ENCODE results near the gene MARK2.

The MARK2 gene

GRCh38 chr11:63829823-63830489, 9.0 kb upstream of the MARK2 start:
- no peak for DNase-seq (ENCODE audit: low spot score)

GRCh38 chr11:63831326-63831725, 7.6 kb upstream of the MARK2 start:
- DNase-seq (ENCODE audit: low spot score): no peak

- DNase-seq (ENCODE audit: low spot score): no peak
Observed at GRCh38 chr11:63832336-63832735, 6.6 kb upstream of the MARK2 start.

GRCh38 chr11:63833048-63833447, 5.9 kb upstream of the MARK2 start:
- no peak for DNase-seq (ENCODE audit: low spot score)

- no peak for DNase-seq (ENCODE audit: low spot score)
Observed at GRCh38 chr11:63834535-63835157, 4.3 kb upstream of the MARK2 start.

DNA sequence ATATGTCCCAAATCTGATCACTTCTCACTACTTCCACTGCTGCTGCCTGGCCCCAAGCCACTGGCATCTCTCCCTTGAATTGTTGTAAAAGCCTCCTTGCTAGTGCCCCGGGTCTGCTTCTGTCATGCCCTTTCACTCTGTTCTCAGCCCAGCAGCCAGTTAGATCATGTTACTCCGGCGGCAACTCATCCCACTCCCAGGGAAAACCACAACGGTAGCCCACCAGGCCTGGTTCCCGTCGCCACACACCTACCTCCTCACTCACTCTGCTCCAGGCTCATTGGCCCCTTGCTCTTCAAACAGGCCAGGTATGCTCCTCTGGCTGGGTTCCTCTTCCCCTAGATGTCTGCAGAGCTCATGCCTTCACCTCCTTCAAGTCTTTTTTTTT, 3.8 kb upstream of the MARK2 start:
- DNase-seq (ENCODE audit: low spot score): no peak

DNA sequence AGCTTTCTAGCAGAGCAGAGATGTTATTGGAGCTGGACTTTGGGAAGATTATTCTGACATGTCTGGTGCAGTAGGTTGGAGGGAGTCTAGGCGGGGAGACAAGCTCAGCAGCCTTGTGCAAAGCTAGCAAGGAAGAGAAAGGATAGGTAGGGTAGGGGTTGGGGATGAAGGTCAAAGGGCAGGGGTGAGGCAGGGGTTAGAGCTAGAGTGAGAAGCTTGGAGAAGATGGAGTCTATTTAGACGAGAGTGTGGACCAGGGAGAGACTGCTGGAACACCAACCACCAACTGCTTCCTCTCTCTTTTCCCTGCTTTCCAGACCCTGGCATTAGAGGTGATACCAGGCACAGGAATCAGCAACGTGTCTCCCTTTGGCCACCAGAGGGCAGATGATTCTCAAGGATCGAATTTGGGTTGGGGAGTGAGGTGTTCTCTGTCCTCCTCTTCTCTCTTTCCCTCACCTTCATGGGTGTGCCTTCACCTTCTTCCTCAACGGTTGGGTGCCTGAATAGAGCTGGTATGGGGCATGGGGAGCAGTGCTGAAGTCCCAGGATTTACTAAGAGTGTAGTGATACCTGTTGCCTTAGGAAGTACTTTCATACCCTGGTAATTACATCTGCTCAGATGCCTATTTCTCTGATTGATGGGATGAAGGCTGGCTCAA, 1.8 kb upstream of the MARK2 start:
- peak; percentile 79 for DNase-seq (ENCODE audit: low spot score)

DNA sequence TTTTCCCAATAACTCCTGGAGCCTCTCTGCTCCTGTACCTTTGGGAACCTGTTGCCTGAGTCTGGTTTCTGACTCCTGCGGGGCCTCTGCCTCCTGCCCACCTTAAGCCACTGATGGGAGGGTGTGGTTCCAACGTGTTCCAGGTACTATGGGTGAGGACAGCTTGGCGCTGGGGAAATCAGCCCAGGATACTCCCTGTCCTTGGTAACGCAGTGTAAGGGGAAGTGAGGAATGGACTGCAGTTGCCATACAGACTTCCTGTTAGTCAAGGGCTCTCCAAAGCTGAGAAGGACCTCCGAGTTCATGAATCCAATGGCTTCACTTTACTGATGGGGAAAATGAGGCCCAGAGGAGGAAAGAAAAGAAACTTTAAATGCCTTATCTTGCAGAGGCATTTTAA, 1.2 kb upstream of the MARK2 start:
- DNase-seq (ENCODE audit: low spot score): no peak

DNA sequence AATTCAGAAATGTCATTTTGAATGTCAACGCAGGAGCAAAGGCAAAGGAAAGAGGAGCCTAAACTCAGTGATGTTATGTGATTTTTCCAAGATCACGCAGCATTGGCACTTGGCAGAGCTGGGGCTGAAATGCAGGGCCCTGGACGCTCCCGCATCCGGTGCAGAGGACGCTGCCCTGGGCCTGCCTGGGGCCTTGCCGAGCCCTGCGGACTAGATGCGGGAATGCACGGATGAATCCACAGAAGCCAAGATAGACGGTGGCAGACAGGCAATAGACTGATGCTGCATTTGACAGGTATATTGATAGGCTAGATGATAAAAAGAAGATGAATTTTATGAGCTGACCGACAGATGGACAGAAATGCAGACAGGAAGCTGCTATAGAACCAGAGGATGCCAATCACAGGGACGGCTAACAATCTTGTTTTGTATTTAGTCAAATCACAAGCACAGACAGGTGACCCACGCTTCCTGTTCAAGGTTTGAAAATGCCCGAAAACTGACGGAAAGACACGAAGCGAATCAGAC, 696 bp upstream of the MARK2 start:
- no peak for DNase-seq (ENCODE audit: low spot score)

DNA sequence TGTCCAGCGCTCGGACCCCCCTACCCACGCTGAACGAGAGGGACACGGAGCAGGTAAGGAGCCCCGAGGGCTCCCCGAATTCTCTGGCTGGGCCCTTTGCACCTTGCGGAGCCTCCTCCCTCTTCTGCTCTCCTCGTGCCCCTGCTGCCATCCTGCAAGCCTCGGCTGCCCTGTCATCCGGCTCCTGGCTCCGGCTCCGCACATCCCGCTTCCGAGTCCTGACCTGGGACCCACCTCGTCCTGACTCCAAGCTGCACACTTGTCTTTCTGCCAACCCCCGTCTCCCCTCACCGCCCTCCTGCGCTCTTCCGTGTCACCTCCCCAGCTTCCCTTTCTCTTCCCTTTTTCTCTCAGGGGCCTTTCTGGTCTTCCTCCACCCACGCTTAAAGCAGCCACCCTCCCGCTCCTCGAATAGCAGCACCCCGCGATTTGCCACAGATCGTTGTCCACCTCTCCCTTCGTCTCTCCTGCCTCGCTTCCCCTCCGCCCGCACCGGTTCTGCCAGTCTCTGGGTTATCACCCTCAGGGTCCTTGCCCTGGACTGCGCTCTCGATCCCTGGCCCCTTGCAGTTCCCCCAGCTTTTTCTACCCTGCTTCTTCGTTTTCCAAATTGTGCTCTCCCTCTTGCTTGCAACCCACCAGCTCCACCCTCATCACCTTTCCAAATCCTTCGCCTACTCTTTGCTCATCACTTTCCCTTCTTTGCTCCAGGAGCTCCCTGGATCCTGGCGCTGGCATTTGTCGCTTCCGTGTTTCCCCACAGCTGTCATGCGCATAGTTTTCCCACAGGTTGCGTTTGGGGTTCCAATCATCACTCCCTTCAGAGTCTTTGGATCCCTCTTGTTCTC, 822 bp downstream of the MARK2 start:
- peak; percentile 70 for DNase-seq (ENCODE audit: low spot score)

- DNase-seq (ENCODE audit: low spot score): no peak
Observed at GRCh38 chr11:63840356-63841060, 1.6 kb downstream of the MARK2 start.

DNA sequence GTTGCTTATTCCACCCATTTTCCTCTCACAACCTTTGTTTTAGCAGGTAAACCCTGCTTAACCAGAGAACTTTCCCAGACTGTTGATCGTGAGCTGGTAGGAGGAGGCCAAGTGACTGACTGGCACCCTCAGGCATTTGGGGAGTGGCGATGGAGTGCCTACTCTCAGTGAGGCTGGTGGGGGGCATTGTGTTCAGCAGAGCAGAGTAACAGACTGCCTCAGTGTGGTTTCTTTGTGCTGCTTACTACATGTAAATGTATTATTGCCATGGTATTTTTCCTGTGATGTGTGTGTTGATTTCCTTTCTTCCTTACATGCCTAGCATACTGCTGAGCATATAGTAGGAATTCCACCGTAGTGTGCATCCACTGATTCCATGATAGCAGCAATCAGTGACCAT, 2.6 kb downstream of the MARK2 start:
- DNase-seq (ENCODE audit: low spot score): no peak

- DNase-seq (ENCODE audit: low spot score): no peak
Observed at GRCh38 chr11:63843041-63843440, 4.1 kb downstream of the MARK2 start.

- DNase-seq (ENCODE audit: low spot score): no peak
Observed at GRCh38 chr11:63844836-63845235, 5.9 kb downstream of the MARK2 start.

DNA sequence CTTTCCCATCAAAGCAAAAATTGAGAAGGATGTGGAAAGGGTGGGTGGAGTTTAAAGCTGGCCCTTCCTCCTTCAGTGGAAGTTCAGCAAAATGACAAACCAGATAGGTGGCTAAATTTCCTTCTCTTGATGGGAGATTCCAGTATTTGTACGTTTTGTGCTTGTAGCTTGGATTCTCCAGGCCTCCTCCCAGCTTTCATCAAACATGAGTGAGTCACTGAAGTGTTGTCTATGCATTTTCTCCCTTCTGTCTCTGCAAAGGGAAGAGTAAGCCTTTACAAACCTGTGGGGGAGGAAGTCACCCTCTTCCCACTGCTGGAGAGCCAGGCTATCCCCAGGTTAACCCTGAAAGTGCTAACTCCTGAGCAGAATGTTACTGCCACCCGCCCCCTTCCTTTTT, 6.4 kb downstream of the MARK2 start:
- no peak for DNase-seq (ENCODE audit: low spot score)

DNA sequence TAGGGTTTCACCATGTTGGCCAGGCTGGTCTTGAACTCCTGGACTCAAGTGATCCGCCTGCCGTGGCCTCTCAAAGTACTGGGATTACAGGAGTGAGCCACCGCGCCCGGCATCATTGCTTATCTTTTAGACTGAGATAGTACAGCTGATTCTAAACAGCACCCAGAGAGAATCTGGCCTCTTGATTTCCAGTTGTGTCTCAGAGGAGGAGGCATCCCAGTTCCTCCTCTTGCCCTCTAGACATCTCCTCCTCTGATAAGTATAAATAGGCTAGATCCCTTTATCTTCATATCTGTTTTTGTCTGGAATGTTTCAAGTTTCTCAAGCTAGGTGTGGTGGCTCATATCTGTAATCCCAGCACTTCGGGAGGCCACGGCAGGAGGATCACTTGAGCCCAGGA, 7.0 kb downstream of the MARK2 start:
- DNase-seq (ENCODE audit: low spot score): no peak

GRCh38 chr11:63846897-63847296, 8.0 kb downstream of the MARK2 start:
- DNase-seq (ENCODE audit: low spot score): no peak

GRCh38 chr11:63847363-63847762, 8.5 kb downstream of the MARK2 start:
- DNase-seq (ENCODE audit: low spot score): no peak

DNA sequence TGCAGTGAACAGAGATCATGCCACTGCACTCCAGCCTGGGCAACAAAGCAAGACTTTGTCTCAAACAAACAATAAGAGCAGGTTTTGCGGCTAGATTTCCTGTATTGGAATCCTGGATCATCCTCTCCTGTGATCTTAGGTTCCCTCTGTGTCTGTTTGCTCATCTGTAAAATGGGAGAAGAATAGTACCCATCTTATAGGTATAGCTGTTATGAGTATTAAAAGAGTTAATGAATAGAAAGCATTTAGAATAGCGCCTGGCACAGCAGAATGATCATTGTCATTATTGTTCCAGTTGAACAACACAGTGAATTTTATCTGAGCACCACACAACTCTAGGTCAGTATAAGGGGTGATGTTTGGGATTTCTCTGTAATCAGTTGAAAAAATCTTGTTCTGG, 10.8 kb downstream of the MARK2 start:
- DNase-seq (ENCODE audit: low spot score): no peak

DNA sequence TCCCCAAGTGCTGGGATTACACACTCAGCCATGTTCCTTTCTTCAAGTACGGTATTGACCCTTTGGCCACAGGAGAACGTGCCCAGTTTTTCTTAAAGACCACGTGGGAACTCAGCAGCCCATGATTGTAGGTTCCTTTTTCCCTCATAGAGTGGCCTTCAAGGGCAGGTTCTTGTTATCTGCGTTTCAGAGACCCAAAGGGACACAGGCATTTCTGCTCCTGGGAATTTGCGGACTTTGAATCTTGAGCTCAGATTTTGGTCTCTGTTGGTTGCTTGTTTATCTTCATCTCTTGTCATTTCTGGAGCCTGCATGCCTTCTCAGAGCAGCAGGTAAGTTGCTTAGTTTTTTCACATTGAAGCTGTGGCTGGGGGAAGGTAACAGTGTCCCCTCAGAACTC, 12.0 kb downstream of the MARK2 start:
- DNase-seq (ENCODE audit: low spot score): no peak

- DNase-seq (ENCODE audit: low spot score): no peak
Observed at GRCh38 chr11:63851364-63851763, 12.5 kb downstream of the MARK2 start.

GRCh38 chr11:63853476-63853875, 14.6 kb downstream of the MARK2 start:
- no peak for DNase-seq (ENCODE audit: low spot score)

All from putamen (tissue), 1 donor.